H9 (cell line): ENCODE measurements around the gene FBXO38. TPM values are rescaled to one million over a fixed set of nuclear protein-coding genes. Genes with fewer than 3 reads are reported as not detected.
A peak's percentile ranks its signal among the peaks of the same experiment; 100 is the strongest.

Experiments
- DNase-seq: peaks from one replicate; pipeline ENCODE4 v3.0.0-alpha.2; 2017
- H2AFZ ChIP-seq: one replicate; pipeline ENCODE4 v1.6.1; 2013; ENCODE audit warnings: mild to moderate bottlenecking, low read length, control low read depth, moderate library complexity
- H2AK5ac ChIP-seq: 2 replicates; pipeline ENCODE4 v1.6.1; 2013; ENCODE audit warnings: low read length, control low read depth, mixed read lengths; ENCODE audit not compliant: insufficient read length
- H2BK120ac ChIP-seq: one replicate; pipeline ENCODE4 v1.6.1; 2013; ENCODE audit warnings: low read depth, mild to moderate bottlenecking, low read length, control low read depth, inconsistent platforms; ENCODE audit not compliant: poor library complexity, severe bottlenecking
- H2BK12ac ChIP-seq: 2 replicates; pipeline ENCODE4 v1.6.1; 2013; ENCODE audit warnings: low read length, control low read depth, mixed read lengths, low read depth; ENCODE audit not compliant: insufficient read length
- H2BK15ac ChIP-seq: 2 replicates; pipeline ENCODE4 v1.6.1; 2013; ENCODE audit warnings: low read depth, low read length, control low read depth
- H2BK20ac ChIP-seq: one replicate; pipeline ENCODE4 v1.6.1; 2013; ENCODE audit warnings: low read depth, mild to moderate bottlenecking, low read length, control low read depth, inconsistent platforms; ENCODE audit not compliant: poor library complexity, severe bottlenecking
- H2BK5ac ChIP-seq: 2 replicates; pipeline ENCODE4 v1.6.1; 2013; ENCODE audit warnings: low read length, control low read depth, mixed read lengths; ENCODE audit not compliant: insufficient read length
- H3K14ac ChIP-seq: 2 replicates; pipeline ENCODE4 v1.6.1; 2013; ENCODE audit warnings: low read length, control low read depth; ENCODE audit not compliant: insufficient read depth
- H3K18ac ChIP-seq: 2 replicates; pipeline ENCODE4 v1.6.1; 2013; ENCODE audit warnings: low read depth, mild to moderate bottlenecking, mixed read lengths, low read length, control low read depth; ENCODE audit not compliant: insufficient read length
- H3K23ac ChIP-seq: 2 replicates; pipeline ENCODE4 v1.6.1; 2013; ENCODE audit warnings: low read length, control low read depth, mixed read lengths, low read depth; ENCODE audit not compliant: insufficient read length
- H3K23me2 ChIP-seq: 2 replicates; pipeline ENCODE4 v1.6.1; 2013; ENCODE audit warnings: low read depth, mild to moderate bottlenecking, mixed read lengths, low read length, control low read depth; ENCODE audit not compliant: insufficient read length, poor library complexity, severe bottlenecking
- H3K27ac ChIP-seq: 2 replicates; pipeline ENCODE4 v1.5.1; 2013; ENCODE audit warnings: low read length, control low read depth, mixed read lengths, low read depth; ENCODE audit not compliant: insufficient read length
- H3K27me3 ChIP-seq: 2 replicates; pipeline ENCODE4 v1.6.1; 2013; ENCODE audit warnings: low read length, control low read depth, inconsistent platforms; ENCODE audit not compliant: insufficient read depth
- H3K4ac ChIP-seq: 2 replicates; pipeline ENCODE4 v1.6.1; 2013; ENCODE audit warnings: low read depth, mild to moderate bottlenecking, control low read depth, inconsistent platforms, low read length, moderate library complexity
- H3K4me1 ChIP-seq: 2 replicates; pipeline ENCODE4 v1.6.1; 2013; ENCODE audit warnings: low read length, control low read depth, inconsistent platforms; ENCODE audit not compliant: insufficient read depth
- H3K4me2 ChIP-seq: 2 replicates; pipeline ENCODE4 v1.6.1; 2013; ENCODE audit warnings: low read length, control low read depth, mixed read lengths; ENCODE audit not compliant: insufficient read length, insufficient read depth
- H3K56ac ChIP-seq: 2 replicates; pipeline ENCODE4 v1.6.1; 2013; ENCODE audit warnings: low read depth, mild to moderate bottlenecking, mixed read lengths, low read length, control low read depth; ENCODE audit not compliant: insufficient read length
- H3K79me1 ChIP-seq: 2 replicates; pipeline ENCODE4 v1.6.1; 2013; ENCODE audit warnings: low read depth, mild to moderate bottlenecking, moderate library complexity, low read length, control low read depth, inconsistent platforms; ENCODE audit not compliant: insufficient read depth, poor library complexity, severe bottlenecking
- H3K79me2 ChIP-seq: 2 replicates; pipeline ENCODE4 v1.6.1; 2013; ENCODE audit warnings: low read length, control low read depth, inconsistent platforms; ENCODE audit not compliant: insufficient read depth
- H3K9ac ChIP-seq: 2 replicates; pipeline ENCODE4 v1.6.1; 2013; ENCODE audit warnings: low read length, control low read depth, mixed read lengths; ENCODE audit not compliant: insufficient read length; ENCODE audit errors: extremely low read depth
- H3K9me3 ChIP-seq: one replicate; pipeline ENCODE4 v1.6.1; 2013; ENCODE audit warnings: low read depth, low read length, inconsistent platforms; ENCODE audit not compliant: control insufficient read depth
- H3T11ph ChIP-seq: one replicate; pipeline ENCODE4 v1.6.1; 2013; ENCODE audit warnings: mild to moderate bottlenecking, low read length, control low read depth, inconsistent platforms
- H4K20me1 ChIP-seq: one replicate; pipeline ENCODE4 v1.6.1; 2013; ENCODE audit not compliant: control insufficient read depth, insufficient read length, insufficient read depth
- H4K5ac ChIP-seq: 2 replicates; pipeline ENCODE4 v1.6.1; 2013; ENCODE audit warnings: low read depth, mild to moderate bottlenecking, mixed read lengths, low read length, control low read depth; ENCODE audit not compliant: insufficient read length
- H4K8ac ChIP-seq: replicated peaks from 2 replicates; pipeline ENCODE4 v1.6.1; 2013; ENCODE audit warnings: low read length, control low read depth, mixed read lengths, low read depth; ENCODE audit not compliant: insufficient read length
- H4K91ac ChIP-seq: 2 replicates; pipeline ENCODE4 v1.6.1; 2013; ENCODE audit warnings: low read depth, mild to moderate bottlenecking, moderate library complexity, mixed read lengths, low read length, control low read depth; ENCODE audit not compliant: insufficient read length
- H3K27ac Mint-ChIP-seq, 3 experiments: 2 replicates in 2 of 3; 3 replicates in 1 of 3; pipeline ENCODE4 v1.8.0; 2020 to 2021; ENCODE audit warnings: mixed read lengths in 3 of 3, mild to moderate bottlenecking in 1 of 3, moderate library complexity in 1 of 3
- H3K27me3 Mint-ChIP-seq: 2 replicates; pipeline ENCODE4 v1.8.0; 2021; ENCODE audit warnings: low read depth, mild to moderate bottlenecking, moderate library complexity, mixed read lengths
- H3K36me3 Mint-ChIP-seq, 3 experiments: 2 replicates in 2 of 3; 3 replicates in 1 of 3; pipeline ENCODE4 v1.8.0; 2020 to 2021; ENCODE audit warnings: low read depth in 3 of 3, mixed read lengths in 3 of 3; ENCODE audit not compliant: insufficient read depth in 1 of 3
- H3K4me1 Mint-ChIP-seq, 2 experiments: 2 replicates each; pipeline ENCODE4 v1.8.0; 2020; ENCODE audit warnings: mixed read lengths in 2 of 2
- H3K4me3 Mint-ChIP-seq, 2 experiments: 2 replicates in 1 of 2; 3 replicates in 1 of 2; pipeline ENCODE4 v1.8.0; 2020 to 2021; ENCODE audit warnings: mild to moderate bottlenecking in 2 of 2, mixed read lengths in 2 of 2, moderate library complexity in 1 of 2
- H3K9me3 Mint-ChIP-seq, 2 experiments: 2 replicates in 1 of 2; 3 replicates in 1 of 2; pipeline ENCODE4 v1.8.0; 2020; ENCODE audit warnings: mild to moderate bottlenecking in 2 of 2, mixed read lengths in 2 of 2, moderate library complexity in 1 of 2
- CTCF ChIP-seq: fragments of 200-600 bp; sonication (generic); conservative IDR thresholded peaks from 3 replicates; pipeline ENCODE4 v1.8.0; 2021; ENCODE audit warnings: antibody characterized with exemption, mild to moderate bottlenecking
- WGBS: extraction: QIAGEN DNeasy Blood & Tissue Kit; methylation state at CpG from one replicate; pipeline ENCODE4 v1.1.7; 2013; ENCODE audit warnings: missing lambda C conversion rate, low lambda C conversion rate, mixed read lengths; ENCODE audit not compliant: insufficient read length; ENCODE audit errors: extremely low coverage; 5-methylcytosine and 5-hydroxymethylcytosine counted together
- total RNA-seq: library from RNA; stranded (reverse); gene quantifications from 2 replicates; pipeline ENCODE4 v1.2.1, GENCODE V29; 2021

Gene FBXO38
- total RNA-seq, 1 experiment from 2014 or later = 34.6 TPM

DNA sequence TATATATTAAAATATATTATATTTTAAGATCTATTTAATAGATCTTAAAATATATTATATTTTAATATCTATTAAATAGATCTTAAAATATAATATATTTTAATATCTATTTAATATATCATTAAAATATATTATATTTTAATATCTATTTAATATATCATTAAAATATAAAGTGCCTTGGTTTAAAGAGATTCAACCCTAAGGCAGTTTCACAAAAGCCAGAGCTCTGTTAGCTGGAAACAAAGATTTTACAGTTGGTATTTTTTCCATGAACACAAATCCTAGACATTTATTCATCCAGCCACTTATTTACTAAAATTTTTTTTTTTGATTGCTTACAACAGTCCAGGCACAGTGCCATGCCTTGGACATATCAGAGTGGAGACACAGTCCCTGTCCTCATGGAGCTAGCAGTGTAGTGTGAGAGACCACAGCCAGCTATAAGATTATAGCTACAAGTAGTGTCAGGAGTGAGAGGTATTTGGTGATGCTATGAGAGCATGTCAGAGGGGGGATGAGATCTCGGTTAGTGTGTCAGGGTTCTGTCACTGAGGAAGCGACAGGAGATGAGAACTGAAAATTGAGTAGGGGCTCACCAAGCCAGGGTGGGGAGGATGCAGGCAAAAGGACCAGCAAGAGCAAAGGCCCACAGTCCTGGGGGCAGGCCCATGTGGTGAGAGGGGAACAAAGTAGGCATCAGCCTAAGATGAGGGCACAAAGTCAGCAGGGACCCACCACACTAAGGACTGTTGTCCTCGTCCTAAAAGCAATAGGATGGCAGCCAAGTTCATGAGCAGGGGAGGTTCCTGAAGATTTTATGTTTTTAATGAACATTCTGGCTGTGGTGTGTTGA, 74.5 kb downstream of the FBXO38 start:
- WGBS = no CpG with 5 or more reads among the region's 3 CpGs
- Histone ChIP-seq H3K23me2 (no peaks in the 10 kb centered on the region), H3K56ac (no peak overlapping the region), H2BK15ac (no peak overlapping the region), H3K4me1 (peaks cover 6% of the 10 kb centered on the region; the same call in 1 of the 2 replicates), H2BK5ac (no peak overlapping the region), H3K27ac (no peak overlapping the region), H2BK20ac (no peak overlapping the region), H2AK5ac (no peak overlapping the region), H4K20me1 (no peaks in the 10 kb centered on the region), H4K91ac (no peak overlapping the region), H2AFZ (no peak overlapping the region), H4K5ac (no peak overlapping the region), H3K27me3 (no peaks in the 10 kb centered on the region), H3K79me2 (peaks cover 2% of the 10 kb centered on the region; the same call in 1 of the 2 replicates), H2BK12ac (no peak overlapping the region), H3K4me2 (no peak overlapping the region), H4K8ac (no peak overlapping the region), H2BK120ac (no peak overlapping the region), H3K9me3 (no peaks in the 10 kb centered on the region), H3T11ph (no peak overlapping the region), H3K18ac (no peak overlapping the region), H3K14ac (no peak overlapping the region), H3K23ac (no peak overlapping the region), H3K79me1 (no peaks in the 10 kb centered on the region), H3K4ac (no peak overlapping the region), H3K9ac (no peak overlapping the region)
- no peak for DNase-seq
- Mint-ChIP-seq H3K36me3 (no peaks in the 10 kb centered on the region), H3K9me3 (peaks cover 0 to 2% of the 10 kb centered on the region in 2 experiments; a peak in 2 of 5 replicates), H3K4me1 (peaks cover 26 to 29% of the 10 kb centered on the region in 2 experiments), H3K27me3 (no peaks in the 10 kb centered on the region; the same call in 1 of the 2 replicates), H3K27ac (peak overlapping the region in 2 of 3 experiments; percentile 40 to 63; a peak in 3 of 7 replicates), H3K4me3 (no peak overlapping the region)
- TF ChIP-seq CTCF = no peak
